Measurements from ENCODE around the gene CHMP4A.
"Not testable (repeated sequence)": the region's sequence is repeated elsewhere in the genome, so short reads cannot be mapped to it uniquely, and the experiment has no call there.

Gene CHMP4A

GRCh38 chr14:24232645-24233537 is 19.6 kb upstream of the CHMP4A start, which contains the start of gene GMPR2:
Gene GMPR2, plus strand, starts transcription at chr14:24232929. Its CDS starts 325 bp downstream, at chr14:24233254.
- peak within 1 kb of the TSS; percentile 87 for H3K9ac ChIP-seq (ENCODE audit: low read depth, low read length)
- H3K4me3 ChIP-seq (ENCODE audit: low read depth, low read length) = peak within 1 kb of the TSS; percentile 97
- H3K4me1 ChIP-seq (ENCODE audit: control insufficient read depth, insufficient read depth, low read length) = no peaks in the 10 kb centered on the region
- H3K9me3 ChIP-seq (ENCODE audit: control insufficient read depth, insufficient read depth, low read length) = no peaks in the 10 kb centered on the region
- no peaks in the 10 kb centered on the region for H3K27me3 ChIP-seq (ENCODE audit: control insufficient read depth, insufficient read depth, low read length)
- H3K36me3 ChIP-seq (ENCODE audit: control insufficient read depth, insufficient read depth, low read length) = peaks cover 12% of the 10 kb centered on the region

- Histone ChIP-seq H3K4me1 (ENCODE audit: control insufficient read depth, insufficient read depth, low read length) (no peaks in the 10 kb centered on the region), H3K9ac (ENCODE audit: low read depth, low read length) (peak within 1 kb of the TSS; percentile 87), H3K27me3 (ENCODE audit: control insufficient read depth, insufficient read depth, low read length) (no peaks in the 10 kb centered on the region), H3K9me3 (ENCODE audit: control insufficient read depth, insufficient read depth, low read length) (no peaks in the 10 kb centered on the region), H3K4me3 (ENCODE audit: low read depth, low read length) (peak within 1 kb of the TSS; percentile 97), H3K36me3 (ENCODE audit: control insufficient read depth, insufficient read depth, low read length) (peaks cover 9% of the 10 kb centered on the region)
Measured at GRCh38 chr14:24232121-24232644, 18.9 kb upstream of the CHMP4A start, which contains the start of gene NEDD8. Gene NEDD8, minus strand, starts transcription at chr14:24232367. Its CDS starts 100 bp downstream, at chr14:24232267.

GRCh38 chr14:24231263-24232120 is 18.2 kb upstream of the CHMP4A start:
- Histone ChIP-seq H3K9ac (ENCODE audit: low read depth, low read length) (peak overlapping the region; percentile 87), H3K27me3 (ENCODE audit: control insufficient read depth, insufficient read depth, low read length) (no peaks in the 10 kb centered on the region), H3K9me3 (ENCODE audit: control insufficient read depth, insufficient read depth, low read length) (no peaks in the 10 kb centered on the region), H3K4me1 (ENCODE audit: control insufficient read depth, insufficient read depth, low read length) (no peaks in the 10 kb centered on the region), H3K36me3 (ENCODE audit: control insufficient read depth, insufficient read depth, low read length) (peaks cover 3% of the 10 kb centered on the region), H3K4me3 (ENCODE audit: low read depth, low read length) (peak overlapping the region; percentile 97)

GRCh38 chr14:24228902-24229301 is 15.6 kb upstream of the CHMP4A start:
- Histone ChIP-seq H3K36me3 (ENCODE audit: control insufficient read depth, insufficient read depth, low read length) (no peaks in the 10 kb centered on the region), H3K9me3 (ENCODE audit: control insufficient read depth, insufficient read depth, low read length) (no peaks in the 10 kb centered on the region), H3K9ac (ENCODE audit: low read depth, low read length) (no peak overlapping the region), H3K4me1 (ENCODE audit: control insufficient read depth, insufficient read depth, low read length) (no peaks in the 10 kb centered on the region), H3K27me3 (ENCODE audit: control insufficient read depth, insufficient read depth, low read length) (no peaks in the 10 kb centered on the region), H3K4me3 (ENCODE audit: low read depth, low read length) (no peak overlapping the region)

GRCh38 chr14:24226473-24226872 is 13.2 kb upstream of the CHMP4A start:
- Histone ChIP-seq H3K9me3 (ENCODE audit: control insufficient read depth, insufficient read depth, low read length) (no peaks in the 10 kb centered on the region), H3K4me3 (ENCODE audit: low read depth, low read length) (no peak overlapping the region), H3K36me3 (ENCODE audit: control insufficient read depth, insufficient read depth, low read length) (no peaks in the 10 kb centered on the region), H3K9ac (ENCODE audit: low read depth, low read length) (no peak overlapping the region), H3K4me1 (ENCODE audit: control insufficient read depth, insufficient read depth, low read length) (no peaks in the 10 kb centered on the region), H3K27me3 (ENCODE audit: control insufficient read depth, insufficient read depth, low read length) (no peaks in the 10 kb centered on the region)

GRCh38 chr14:24224618-24225071 is 11.4 kb upstream of the CHMP4A start:
- Histone ChIP-seq H3K36me3 (ENCODE audit: control insufficient read depth, insufficient read depth, low read length) (no peaks in the 10 kb centered on the region), H3K9ac (ENCODE audit: low read depth, low read length) (no peak overlapping the region), H3K9me3 (ENCODE audit: control insufficient read depth, insufficient read depth, low read length) (no peaks in the 10 kb centered on the region), H3K27me3 (ENCODE audit: control insufficient read depth, insufficient read depth, low read length) (no peaks in the 10 kb centered on the region), H3K4me3 (ENCODE audit: low read depth, low read length) (no peak overlapping the region), H3K4me1 (ENCODE audit: control insufficient read depth, insufficient read depth, low read length) (no peaks in the 10 kb centered on the region)

GRCh38 chr14:24222987-24223386 is 9.7 kb upstream of the CHMP4A start:
- not testable (repeated sequence) for H3K4me1 ChIP-seq (ENCODE audit: control insufficient read depth, insufficient read depth, low read length); H3K4me3 ChIP-seq (ENCODE audit: low read depth, low read length); H3K36me3 ChIP-seq (ENCODE audit: control insufficient read depth, insufficient read depth, low read length); H3K27me3 ChIP-seq (ENCODE audit: control insufficient read depth, insufficient read depth, low read length); H3K9me3 ChIP-seq (ENCODE audit: control insufficient read depth, insufficient read depth, low read length); H3K9ac ChIP-seq (ENCODE audit: low read depth, low read length)

- no peaks in the 10 kb centered on the region for H3K4me1 ChIP-seq (ENCODE audit: control insufficient read depth, insufficient read depth, low read length)
- H3K9ac ChIP-seq (ENCODE audit: low read depth, low read length) = no peak overlapping the region
- no peak overlapping the region for H3K4me3 ChIP-seq (ENCODE audit: low read depth, low read length)
- no peaks in the 10 kb centered on the region for H3K9me3 ChIP-seq (ENCODE audit: control insufficient read depth, insufficient read depth, low read length)
- no peaks in the 10 kb centered on the region for H3K27me3 ChIP-seq (ENCODE audit: control insufficient read depth, insufficient read depth, low read length)
- peaks cover 7% of the 10 kb centered on the region for H3K36me3 ChIP-seq (ENCODE audit: control insufficient read depth, insufficient read depth, low read length)
Measured at GRCh38 chr14:24219521-24219920, 6.2 kb upstream of the CHMP4A start.

- H3K27me3 ChIP-seq (ENCODE audit: control insufficient read depth, insufficient read depth, low read length) = no peaks in the 10 kb centered on the region
Measured at GRCh38 chr14:24219080-24219479, 5.8 kb upstream of the CHMP4A start.

GRCh38 chr14:24216876-24217275 is 3.6 kb upstream of the CHMP4A start:
- H3K9me3 ChIP-seq (ENCODE audit: control insufficient read depth, insufficient read depth, low read length); H3K27me3 ChIP-seq (ENCODE audit: control insufficient read depth, insufficient read depth, low read length); H3K9ac ChIP-seq (ENCODE audit: low read depth, low read length); H3K4me3 ChIP-seq (ENCODE audit: low read depth, low read length); H3K4me1 ChIP-seq (ENCODE audit: control insufficient read depth, insufficient read depth, low read length): not testable (repeated sequence)
- H3K36me3 ChIP-seq (ENCODE audit: control insufficient read depth, insufficient read depth, low read length) = peaks cover 12% of the 10 kb centered on the region

More at GRCh38 chr14:24219080-24219479, 5.8 kb upstream of the CHMP4A start:
- Histone ChIP-seq H3K4me1 (ENCODE audit: control insufficient read depth, insufficient read depth, low read length) (no peaks in the 10 kb centered on the region), H3K9me3 (ENCODE audit: control insufficient read depth, insufficient read depth, low read length) (no peaks in the 10 kb centered on the region), H3K9ac (ENCODE audit: low read depth, low read length) (no peak overlapping the region), H3K36me3 (ENCODE audit: control insufficient read depth, insufficient read depth, low read length) (peaks cover 11% of the 10 kb centered on the region), H3K4me3 (ENCODE audit: low read depth, low read length) (no peak overlapping the region)

- no peaks in the 10 kb centered on the region for H3K9me3 ChIP-seq (ENCODE audit: control insufficient read depth, insufficient read depth, low read length)
- peak overlapping the region; percentile 98 for H3K4me3 ChIP-seq (ENCODE audit: low read depth, low read length)
- H3K9ac ChIP-seq (ENCODE audit: low read depth, low read length) = peak overlapping the region; percentile 96
- peaks cover 12% of the 10 kb centered on the region for H3K36me3 ChIP-seq (ENCODE audit: control insufficient read depth, insufficient read depth, low read length)
- H3K4me1 ChIP-seq (ENCODE audit: control insufficient read depth, insufficient read depth, low read length) = peaks cover 5% of the 10 kb centered on the region
- no peaks in the 10 kb centered on the region for H3K27me3 ChIP-seq (ENCODE audit: control insufficient read depth, insufficient read depth, low read length)
Measured at GRCh38 chr14:24216345-24216699, 3.0 kb upstream of the CHMP4A start.

Data from iPS-15b (cell line).